H9 (cell line): ENCODE results near the gene RIMBP2. TPM values are rescaled to one million over a fixed set of nuclear protein-coding genes. Genes with fewer than 3 reads are reported as not detected.

Source experiments
- DNase-seq: peaks from one replicate; pipeline ENCODE4 v3.0.0-alpha.2; 2017
- H2AFZ ChIP-seq: one replicate; pipeline ENCODE4 v1.6.1; 2013; ENCODE audit warnings: mild to moderate bottlenecking, low read length, control low read depth, moderate library complexity
- H2AK5ac ChIP-seq: 2 replicates; pipeline ENCODE4 v1.6.1; 2013; ENCODE audit warnings: low read length, control low read depth, mixed read lengths; ENCODE audit not compliant: insufficient read length
- H2BK120ac ChIP-seq: one replicate; pipeline ENCODE4 v1.6.1; 2013; ENCODE audit warnings: low read depth, mild to moderate bottlenecking, low read length, control low read depth, inconsistent platforms; ENCODE audit not compliant: poor library complexity, severe bottlenecking
- H2BK12ac ChIP-seq: 2 replicates; pipeline ENCODE4 v1.6.1; 2013; ENCODE audit warnings: low read length, control low read depth, mixed read lengths, low read depth; ENCODE audit not compliant: insufficient read length
- H2BK15ac ChIP-seq: 2 replicates; pipeline ENCODE4 v1.6.1; 2013; ENCODE audit warnings: low read depth, low read length, control low read depth
- H2BK20ac ChIP-seq: one replicate; pipeline ENCODE4 v1.6.1; 2013; ENCODE audit warnings: low read depth, mild to moderate bottlenecking, low read length, control low read depth, inconsistent platforms; ENCODE audit not compliant: poor library complexity, severe bottlenecking
- H2BK5ac ChIP-seq: 2 replicates; pipeline ENCODE4 v1.6.1; 2013; ENCODE audit warnings: low read length, control low read depth, mixed read lengths; ENCODE audit not compliant: insufficient read length
- H3K14ac ChIP-seq: 2 replicates; pipeline ENCODE4 v1.6.1; 2013; ENCODE audit warnings: low read length, control low read depth; ENCODE audit not compliant: insufficient read depth
- H3K18ac ChIP-seq: 2 replicates; pipeline ENCODE4 v1.6.1; 2013; ENCODE audit warnings: low read depth, mild to moderate bottlenecking, mixed read lengths, low read length, control low read depth; ENCODE audit not compliant: insufficient read length
- H3K23ac ChIP-seq: 2 replicates; pipeline ENCODE4 v1.6.1; 2013; ENCODE audit warnings: low read length, control low read depth, mixed read lengths, low read depth; ENCODE audit not compliant: insufficient read length
- H3K23me2 ChIP-seq: 2 replicates; pipeline ENCODE4 v1.6.1; 2013; ENCODE audit warnings: low read depth, mild to moderate bottlenecking, mixed read lengths, low read length, control low read depth; ENCODE audit not compliant: insufficient read length, poor library complexity, severe bottlenecking
- H3K27ac ChIP-seq: 2 replicates; pipeline ENCODE4 v1.5.1; 2013; ENCODE audit warnings: low read length, control low read depth, mixed read lengths, low read depth; ENCODE audit not compliant: insufficient read length
- H3K27me3 ChIP-seq: 2 replicates; pipeline ENCODE4 v1.6.1; 2013; ENCODE audit warnings: low read length, control low read depth, inconsistent platforms; ENCODE audit not compliant: insufficient read depth
- H3K4ac ChIP-seq: 2 replicates; pipeline ENCODE4 v1.6.1; 2013; ENCODE audit warnings: low read depth, mild to moderate bottlenecking, control low read depth, inconsistent platforms, low read length, moderate library complexity
- H3K4me1 ChIP-seq: 2 replicates; pipeline ENCODE4 v1.6.1; 2013; ENCODE audit warnings: low read length, control low read depth, inconsistent platforms; ENCODE audit not compliant: insufficient read depth
- H3K4me2 ChIP-seq: 2 replicates; pipeline ENCODE4 v1.6.1; 2013; ENCODE audit warnings: low read length, control low read depth, mixed read lengths; ENCODE audit not compliant: insufficient read length, insufficient read depth
- H3K56ac ChIP-seq: 2 replicates; pipeline ENCODE4 v1.6.1; 2013; ENCODE audit warnings: low read depth, mild to moderate bottlenecking, mixed read lengths, low read length, control low read depth; ENCODE audit not compliant: insufficient read length
- H3K79me1 ChIP-seq: 2 replicates; pipeline ENCODE4 v1.6.1; 2013; ENCODE audit warnings: low read depth, mild to moderate bottlenecking, moderate library complexity, low read length, control low read depth, inconsistent platforms; ENCODE audit not compliant: insufficient read depth, poor library complexity, severe bottlenecking
- H3K79me2 ChIP-seq: 2 replicates; pipeline ENCODE4 v1.6.1; 2013; ENCODE audit warnings: low read length, control low read depth, inconsistent platforms; ENCODE audit not compliant: insufficient read depth
- H3K9ac ChIP-seq: 2 replicates; pipeline ENCODE4 v1.6.1; 2013; ENCODE audit warnings: low read length, control low read depth, mixed read lengths; ENCODE audit not compliant: insufficient read length; ENCODE audit errors: extremely low read depth
- H3K9me3 ChIP-seq: one replicate; pipeline ENCODE4 v1.6.1; 2013; ENCODE audit warnings: low read depth, low read length, inconsistent platforms; ENCODE audit not compliant: control insufficient read depth
- H3T11ph ChIP-seq: one replicate; pipeline ENCODE4 v1.6.1; 2013; ENCODE audit warnings: mild to moderate bottlenecking, low read length, control low read depth, inconsistent platforms
- H4K20me1 ChIP-seq: one replicate; pipeline ENCODE4 v1.6.1; 2013; ENCODE audit not compliant: control insufficient read depth, insufficient read length, insufficient read depth
- H4K5ac ChIP-seq: 2 replicates; pipeline ENCODE4 v1.6.1; 2013; ENCODE audit warnings: low read depth, mild to moderate bottlenecking, mixed read lengths, low read length, control low read depth; ENCODE audit not compliant: insufficient read length
- H4K8ac ChIP-seq: replicated peaks from 2 replicates; pipeline ENCODE4 v1.6.1; 2013; ENCODE audit warnings: low read length, control low read depth, mixed read lengths, low read depth; ENCODE audit not compliant: insufficient read length
- H4K91ac ChIP-seq: 2 replicates; pipeline ENCODE4 v1.6.1; 2013; ENCODE audit warnings: low read depth, mild to moderate bottlenecking, moderate library complexity, mixed read lengths, low read length, control low read depth; ENCODE audit not compliant: insufficient read length
- H3K27ac Mint-ChIP-seq, 3 experiments: 2 replicates in 2 of 3; 3 replicates in 1 of 3; pipeline ENCODE4 v1.8.0; 2020 to 2021; ENCODE audit warnings: mixed read lengths in 3 of 3, mild to moderate bottlenecking in 1 of 3, moderate library complexity in 1 of 3
- H3K27me3 Mint-ChIP-seq: 2 replicates; pipeline ENCODE4 v1.8.0; 2021; ENCODE audit warnings: low read depth, mild to moderate bottlenecking, moderate library complexity, mixed read lengths
- H3K36me3 Mint-ChIP-seq, 3 experiments: 2 replicates in 2 of 3; 3 replicates in 1 of 3; pipeline ENCODE4 v1.8.0; 2020 to 2021; ENCODE audit warnings: low read depth in 3 of 3, mixed read lengths in 3 of 3; ENCODE audit not compliant: insufficient read depth in 1 of 3
- H3K4me1 Mint-ChIP-seq, 2 experiments: 2 replicates each; pipeline ENCODE4 v1.8.0; 2020; ENCODE audit warnings: mixed read lengths in 2 of 2
- H3K4me3 Mint-ChIP-seq, 2 experiments: 2 replicates in 1 of 2; 3 replicates in 1 of 2; pipeline ENCODE4 v1.8.0; 2020 to 2021; ENCODE audit warnings: mild to moderate bottlenecking in 2 of 2, mixed read lengths in 2 of 2, moderate library complexity in 1 of 2
- H3K9me3 Mint-ChIP-seq, 2 experiments: 2 replicates in 1 of 2; 3 replicates in 1 of 2; pipeline ENCODE4 v1.8.0; 2020; ENCODE audit warnings: mild to moderate bottlenecking in 2 of 2, mixed read lengths in 2 of 2, moderate library complexity in 1 of 2
- CTCF ChIP-seq: fragments of 200-600 bp; sonication (generic); conservative IDR thresholded peaks from 3 replicates; pipeline ENCODE4 v1.8.0; 2021; ENCODE audit warnings: antibody characterized with exemption, mild to moderate bottlenecking
- WGBS: extraction: QIAGEN DNeasy Blood & Tissue Kit; methylation state at CpG from one replicate; pipeline ENCODE4 v1.1.7; 2013; ENCODE audit warnings: missing lambda C conversion rate, low lambda C conversion rate, mixed read lengths; ENCODE audit not compliant: insufficient read length; ENCODE audit errors: extremely low coverage; 5-methylcytosine and 5-hydroxymethylcytosine counted together
- total RNA-seq: library from RNA; stranded (reverse); gene quantifications from 2 replicates; pipeline ENCODE4 v1.2.1, GENCODE V29; 2021

The RIMBP2 gene
- total RNA-seq, 1 experiment from 2014 or later = 0.70 TPM

GRCh38 chr12:130439250-130439649, 276.8 kb downstream of the RIMBP2 start:
- H2BK15ac ChIP-seq = no peak overlapping the region
- no peaks in the 10 kb centered on the region for H3K9me3 ChIP-seq
- no peak overlapping the region for H3K14ac ChIP-seq
- H3K23me2 ChIP-seq = no peaks in the 10 kb centered on the region
- 0 out of 2 replicates have a peak, but pooled peaks cover 4% of the 10 kb centered on the region for H3K4me1 ChIP-seq
- no peak for TF ChIP-seq CTCF
- H3K27ac Mint-ChIP-seq = no peak overlapping the region
- H4K5ac ChIP-seq = no peak overlapping the region
- no peak overlapping the region for H2BK20ac ChIP-seq
- no peak overlapping the region for H2BK12ac ChIP-seq
- no peaks in the 10 kb centered on the region; a peak in 1 of 7 replicates for H3K36me3 Mint-ChIP-seq
- no peak overlapping the region for H3K18ac ChIP-seq
- DNase-seq = no peak
- no CpG with 5 or more reads among the region's 3 CpGs for WGBS
- no peak overlapping the region for H2AK5ac ChIP-seq
- no peak overlapping the region for H3K56ac ChIP-seq
- H3K27me3 Mint-ChIP-seq = peaks cover 7% of the 10 kb centered on the region
- no peak overlapping the region for H3K4ac ChIP-seq
- no peak overlapping the region for H3K4me3 Mint-ChIP-seq
- no peak overlapping the region for H3K9ac ChIP-seq
- peaks cover 0 to 6% of the 10 kb centered on the region in 2 experiments; a peak in 1 of 4 replicates for H3K4me1 Mint-ChIP-seq
- no peaks in the 10 kb centered on the region for H3K79me2 ChIP-seq
- H3K9me3 Mint-ChIP-seq = peaks cover 9% of the 10 kb centered on the region in 2 experiments; a peak in 4 of 5 replicates
- no peak overlapping the region for H3K23ac ChIP-seq
- no peaks in the 10 kb centered on the region for H3K27me3 ChIP-seq
- no peak overlapping the region for H3K27ac ChIP-seq
- H3T11ph ChIP-seq = no peak overlapping the region
- H2AFZ ChIP-seq = no peak overlapping the region
- H4K20me1 ChIP-seq = no peaks in the 10 kb centered on the region
- no peaks in the 10 kb centered on the region for H3K79me1 ChIP-seq
- no peak overlapping the region for H2BK120ac ChIP-seq
- no peak overlapping the region for H3K4me2 ChIP-seq
- no peak overlapping the region for H4K8ac ChIP-seq
- H2BK5ac ChIP-seq = no peak overlapping the region
- no peak overlapping the region for H4K91ac ChIP-seq
